HG02840 (cell line): ENCODE measurements around the gene CACNG5.

Experiments
- ATAC-seq: cut with Tn5 transposase; IDR thresholded peaks from one replicate; pipeline ENCODE4 v1.9.1; 2021; ENCODE audit warnings: mild to moderate bottlenecking, moderate library complexity, moderate number of reproducible peaks; ENCODE audit not compliant: unreplicated experiment, low FRiP score

CACNG5 gene

GRCh38 chr17:66834919-66835454, at the start of gene CACNG5:
CACNG5 (plus strand) TSS chr17:66835117; CDS start chr17:66877333, 42,216 bp downstream.
- ATAC-seq: no peak

- ATAC-seq: no peak
Observed at GRCh38 chr17:66786107-66786506, 48.8 kb upstream of the CACNG5 start.

- no peak for ATAC-seq
Observed at GRCh38 chr17:66787914-66788313, 47.0 kb upstream of the CACNG5 start.

- ATAC-seq: no peak
Observed at GRCh38 chr17:66789093-66789492, 45.8 kb upstream of the CACNG5 start.

GRCh38 chr17:66789961-66790437, 44.9 kb upstream of the CACNG5 start:
- no peak for ATAC-seq

GRCh38 chr17:66790501-66791061, 44.3 kb upstream of the CACNG5 start:
- no peak for ATAC-seq

GRCh38 chr17:66791347-66791746, 43.6 kb upstream of the CACNG5 start:
- no peak for ATAC-seq

- ATAC-seq: no peak
Observed at GRCh38 chr17:66793814-66794213, 41.1 kb upstream of the CACNG5 start.

GRCh38 chr17:66795486-66795885, 39.4 kb upstream of the CACNG5 start:
- ATAC-seq: no peak

- ATAC-seq: no peak
Observed at GRCh38 chr17:66799849-66800537, 34.9 kb upstream of the CACNG5 start.

- no peak for ATAC-seq
Observed at GRCh38 chr17:66803474-66803951, 31.4 kb upstream of the CACNG5 start.

GRCh38 chr17:66805567-66805966, 29.4 kb upstream of the CACNG5 start:
- ATAC-seq: no peak

GRCh38 chr17:66807182-66807581, 27.7 kb upstream of the CACNG5 start:
- no peak for ATAC-seq

GRCh38 chr17:66809408-66809807, 25.5 kb upstream of the CACNG5 start:
- ATAC-seq: no peak

- ATAC-seq: no peak
Observed at GRCh38 chr17:66810951-66811682, 23.8 kb upstream of the CACNG5 start.

GRCh38 chr17:66811683-66812054, 23.2 kb upstream of the CACNG5 start:
- no peak for ATAC-seq

GRCh38 chr17:66812571-66812970, 22.3 kb upstream of the CACNG5 start:
- no peak for ATAC-seq

- no peak for ATAC-seq
Observed at GRCh38 chr17:66813296-66813695, 21.6 kb upstream of the CACNG5 start.

GRCh38 chr17:66814026-66814425, 20.9 kb upstream of the CACNG5 start:
- ATAC-seq: no peak

- ATAC-seq: no peak
Observed at GRCh38 chr17:66814570-66814969, 20.3 kb upstream of the CACNG5 start.

- ATAC-seq: no peak
Observed at GRCh38 chr17:66817750-66818149, 17.2 kb upstream of the CACNG5 start.
